ENCODE results near the gene CCBE1.

DNA sequence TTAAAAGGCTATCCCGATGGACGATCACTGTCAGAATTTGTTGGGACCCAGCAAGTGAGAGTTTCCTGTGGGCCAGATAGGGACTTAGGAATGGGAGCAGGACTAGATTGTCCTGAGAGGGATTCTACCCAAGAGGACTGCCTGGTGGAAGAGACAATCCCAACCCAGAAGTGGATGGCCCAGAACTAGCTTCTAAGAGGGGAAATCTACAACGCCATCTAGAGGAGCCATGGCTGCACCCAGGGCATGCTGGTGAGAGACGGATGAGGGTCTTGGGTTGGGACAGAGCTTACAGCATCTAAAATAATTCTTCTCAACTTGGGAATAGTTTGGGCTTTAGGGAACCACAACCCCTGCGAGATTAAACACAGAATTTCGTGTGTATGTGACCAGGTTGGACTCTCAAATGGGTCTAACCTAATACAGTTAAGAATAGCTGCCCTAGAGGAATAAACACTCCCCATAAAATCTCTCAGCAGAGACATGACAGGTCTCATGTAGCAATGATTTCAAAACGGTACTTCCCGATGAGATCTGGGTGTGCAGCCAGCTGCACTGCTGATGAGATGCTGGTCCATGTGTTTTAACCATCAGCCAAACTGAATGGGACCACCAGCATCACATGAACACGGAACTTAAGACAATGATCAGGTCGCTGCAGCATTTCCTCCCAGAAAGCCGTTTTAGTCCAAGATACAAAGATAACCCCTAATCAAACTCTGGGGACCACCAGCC is 50.8 kb downstream of the CCBE1 start:
- TF ChIP-seq, protein P1, sequence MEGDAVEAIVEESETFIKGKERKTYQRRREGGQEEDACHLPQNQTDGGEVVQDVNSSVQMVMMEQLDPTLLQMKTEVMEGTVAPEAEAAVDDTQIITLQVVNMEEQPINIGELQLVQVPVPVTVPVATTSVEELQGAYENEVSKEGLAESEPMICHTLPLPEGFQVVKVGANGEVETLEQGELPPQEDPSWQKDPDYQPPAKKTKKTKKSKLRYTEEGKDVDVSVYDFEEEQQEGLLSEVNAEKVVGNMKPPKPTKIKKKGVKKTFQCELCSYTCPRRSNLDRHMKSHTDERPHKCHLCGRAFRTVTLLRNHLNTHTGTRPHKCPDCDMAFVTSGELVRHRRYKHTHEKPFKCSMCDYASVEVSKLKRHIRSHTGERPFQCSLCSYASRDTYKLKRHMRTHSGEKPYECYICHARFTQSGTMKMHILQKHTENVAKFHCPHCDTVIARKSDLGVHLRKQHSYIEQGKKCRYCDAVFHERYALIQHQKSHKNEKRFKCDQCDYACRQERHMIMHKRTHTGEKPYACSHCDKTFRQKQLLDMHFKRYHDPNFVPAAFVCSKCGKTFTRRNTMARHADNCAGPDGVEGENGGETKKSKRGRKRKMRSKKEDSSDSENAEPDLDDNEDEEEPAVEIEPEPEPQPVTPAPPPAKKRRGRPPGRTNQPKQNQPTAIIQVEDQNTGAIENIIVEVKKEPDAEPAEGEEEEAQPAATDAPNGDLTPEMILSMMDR (IDR thresholded peaks at IDR 0.05; ENCODE audit: insufficient read depth, low read depth, low read length) = no peak
- TF ChIP-seq EZH2 (IDR thresholded peaks at IDR 0.05; ENCODE audit: insufficient read depth, low read length) = no peak
